ENCODE data around the gene SMYD3.

DNA sequence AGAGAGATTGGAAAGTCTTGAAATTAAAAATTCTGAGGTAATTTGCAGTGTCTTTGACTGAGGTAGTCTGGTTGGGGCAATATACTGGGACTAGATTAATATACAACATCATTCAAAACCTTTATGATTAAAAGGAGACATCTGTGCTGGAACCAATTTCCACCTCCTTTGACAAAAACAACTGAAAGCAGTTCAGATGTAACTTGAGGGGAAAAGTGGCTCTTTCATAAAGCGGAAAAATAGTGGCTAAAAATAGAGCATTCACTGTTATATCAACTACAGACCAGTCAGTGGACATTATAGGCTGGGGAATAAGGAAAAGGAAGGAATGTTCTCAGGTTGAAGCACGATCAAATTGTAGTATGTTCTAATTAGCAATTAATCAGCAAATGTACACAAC lies 635.9 kb downstream of the SMYD3 start:
- no peak for TF ChIP-seq POLR2A (IDR thresholded peaks at IDR 0.05; ENCODE audit: low read length)
- TF ChIP-seq GATA1 (IDR thresholded peaks at IDR 0.05; ENCODE audit: low read depth, low read length): no peak
